Heart left ventricle (tissue), 13 donors: ENCODE data around the gene CTSW.

Experiments used
- POLR2A ChIP-seq, 2 donors: fragments of 450-650 bp; IDR thresholded peaks; one replicate each; pipeline ENCODE4 v1.6.1; 2017; ENCODE audit warnings: antibody characterized with exemption in 2 of 2, mild to moderate bottlenecking in 2 of 2, moderate library complexity in 2 of 2
- TF ChIP-seq, protein P1 (sequence below), 12 donors: fragments of 200-600 bp; sonication (generic) in 4 of 12; IDR thresholded peaks; one replicate each; pipeline versions ENCODE4 v1.5.0 to v1.8.0; 2018 to 2022; ENCODE audit warnings: antibody characterized with exemption in 12 of 12, mild to moderate bottlenecking in 5 of 12
- donor health status: ischemic (EF 13 %, LVEDD 7.1; RV severe dilation, severe dysfunction).
- donor health status: DM: no; HTN: yes; CAD: no.
- donor health status: DM: no; HTN: no; CAD: no.
- donor health status: ischemic (EF 25% LVEDD 6.9; RV normal size, moderate dysfunction).
- donor health status: ischemic (EF 25% LVEDD 5.7; RV mildly dilated, moderate dysfunction).
- donor health status: ischemic (EF 35%, LVEDD 5.7; RV mildly dilated, moderate dysfunction).
- donor health status: nonischemic (EF 11% LVEDD 7.7; RV severe dilation, severe dysfunction).
- donor health status: DM: yes; HTN: yes; CAD: no.
- donor health status: PGD.
- donor health status: ischemic (EF 29% LVEDD 5.4; RV normal size, mild dysfunction).
- donor health status: nonischemic (EF 23%, LVEDD 6.1; RV moderate dilation, normal function).

DNA sequence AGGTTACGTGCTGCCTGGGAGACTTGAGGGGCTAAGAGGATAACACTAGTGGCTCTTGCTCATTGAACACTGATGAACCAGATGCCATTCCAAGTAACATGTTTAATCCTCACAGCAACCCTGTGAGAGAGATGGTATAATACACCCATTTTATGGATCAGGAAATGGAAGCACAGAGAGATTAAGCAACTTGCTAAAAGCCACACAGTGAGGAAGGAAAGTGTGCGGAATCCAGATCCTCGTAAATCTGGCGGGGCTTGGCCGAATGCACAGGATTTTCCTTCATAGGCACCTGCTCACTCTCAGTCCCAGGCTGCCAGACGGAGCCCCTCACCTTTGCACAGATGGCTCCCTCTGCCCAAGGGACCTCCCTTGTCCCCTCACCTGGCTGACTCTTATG lies 28.2 kb downstream of the CTSW start:
- no peak for TF ChIP-seq POLR2A (IDR thresholded peaks at IDR 0.05)
- TF ChIP-seq, protein P1, sequence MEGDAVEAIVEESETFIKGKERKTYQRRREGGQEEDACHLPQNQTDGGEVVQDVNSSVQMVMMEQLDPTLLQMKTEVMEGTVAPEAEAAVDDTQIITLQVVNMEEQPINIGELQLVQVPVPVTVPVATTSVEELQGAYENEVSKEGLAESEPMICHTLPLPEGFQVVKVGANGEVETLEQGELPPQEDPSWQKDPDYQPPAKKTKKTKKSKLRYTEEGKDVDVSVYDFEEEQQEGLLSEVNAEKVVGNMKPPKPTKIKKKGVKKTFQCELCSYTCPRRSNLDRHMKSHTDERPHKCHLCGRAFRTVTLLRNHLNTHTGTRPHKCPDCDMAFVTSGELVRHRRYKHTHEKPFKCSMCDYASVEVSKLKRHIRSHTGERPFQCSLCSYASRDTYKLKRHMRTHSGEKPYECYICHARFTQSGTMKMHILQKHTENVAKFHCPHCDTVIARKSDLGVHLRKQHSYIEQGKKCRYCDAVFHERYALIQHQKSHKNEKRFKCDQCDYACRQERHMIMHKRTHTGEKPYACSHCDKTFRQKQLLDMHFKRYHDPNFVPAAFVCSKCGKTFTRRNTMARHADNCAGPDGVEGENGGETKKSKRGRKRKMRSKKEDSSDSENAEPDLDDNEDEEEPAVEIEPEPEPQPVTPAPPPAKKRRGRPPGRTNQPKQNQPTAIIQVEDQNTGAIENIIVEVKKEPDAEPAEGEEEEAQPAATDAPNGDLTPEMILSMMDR (IDR thresholded peaks at IDR 0.05), result no peak
